ENCODE results near the gene RHBDL2.
"Not testable (repeated sequence)": the region's sequence is repeated elsewhere in the genome, so short reads cannot be mapped to it uniquely, and the experiment has no call there.

RHBDL2 gene

DNA sequence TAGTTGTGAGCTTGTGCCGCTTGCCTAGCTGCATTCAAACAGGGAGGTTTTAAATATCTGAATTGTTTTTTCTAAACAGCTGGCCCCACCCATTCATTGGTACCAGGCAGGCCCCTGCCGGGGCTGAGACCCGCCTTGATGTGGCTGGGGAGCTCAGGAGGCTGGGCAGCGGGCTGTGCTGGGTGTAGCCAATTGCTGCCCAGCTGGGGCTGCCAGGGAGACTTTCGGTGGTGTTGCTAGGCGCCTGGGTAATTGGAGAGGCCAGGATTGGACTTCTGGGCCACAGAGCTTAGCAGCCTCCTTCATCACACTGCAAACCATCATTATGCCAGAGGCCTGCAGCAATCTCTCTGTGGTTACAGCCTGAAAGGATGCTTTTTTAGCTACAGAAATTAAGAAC, 12.2 kb downstream of the RHBDL2 start:
- no peak for DNase-seq

DNA sequence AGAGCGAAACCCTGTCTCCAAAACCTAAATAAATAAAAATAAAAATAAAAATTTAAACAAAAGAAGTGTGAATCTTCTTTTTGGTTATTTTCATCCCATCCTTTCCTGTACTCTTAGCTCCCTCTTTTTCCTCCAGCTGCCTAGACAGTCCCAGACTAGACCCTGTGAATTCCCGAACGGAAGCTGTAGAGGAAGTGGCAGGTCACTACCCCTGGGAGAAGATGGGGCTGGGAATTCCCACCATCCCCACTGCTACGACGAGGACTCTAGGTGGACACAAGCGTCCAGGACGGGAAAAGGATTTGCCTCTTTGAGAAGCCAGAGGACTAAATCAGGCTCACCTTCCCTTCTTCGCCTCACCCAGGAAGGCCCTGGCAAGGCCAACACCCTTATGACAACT, 12.6 kb downstream of the RHBDL2 start:
- no peak for DNase-seq

DNA sequence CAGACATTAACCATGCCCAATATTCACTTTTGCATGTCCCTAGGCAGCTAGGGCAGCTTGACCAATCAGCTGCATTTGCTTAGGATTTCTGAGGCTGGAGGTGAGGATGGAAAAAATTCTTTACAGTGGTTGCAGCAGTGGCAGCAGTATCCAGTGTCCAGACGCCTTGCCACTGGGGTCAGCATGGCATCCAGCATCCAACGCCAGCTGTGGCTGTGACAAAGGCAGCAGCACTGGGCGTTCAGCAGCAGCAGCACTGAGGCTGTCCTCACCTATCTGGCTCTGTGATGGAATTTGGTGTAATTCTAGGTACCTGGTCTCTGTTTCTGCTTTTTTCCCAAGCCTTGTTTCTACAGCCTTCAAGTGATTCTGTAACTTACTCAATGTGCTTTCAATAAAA, 15.5 kb downstream of the RHBDL2 start:
- DNase-seq: no peak

DNA sequence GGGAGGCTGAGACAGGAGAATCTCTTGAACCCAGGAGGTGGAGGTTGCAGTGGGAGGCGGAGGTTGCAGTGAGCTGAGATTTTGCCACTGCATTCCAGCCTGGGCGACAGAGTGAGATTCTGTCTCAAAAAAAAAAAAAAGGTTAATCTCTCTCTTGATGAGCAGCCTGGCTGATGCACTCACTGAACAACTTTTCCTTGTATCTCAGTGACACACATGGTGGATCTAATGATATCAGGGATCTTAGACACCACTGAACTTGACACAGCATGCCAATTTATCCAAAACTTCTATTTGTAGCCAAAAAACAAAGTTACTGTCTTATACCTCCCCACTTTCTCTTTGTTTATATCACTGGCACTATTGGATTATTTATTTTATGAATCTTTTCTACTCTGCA, 16.2 kb downstream of the RHBDL2 start:
- no peak for DNase-seq

DNA sequence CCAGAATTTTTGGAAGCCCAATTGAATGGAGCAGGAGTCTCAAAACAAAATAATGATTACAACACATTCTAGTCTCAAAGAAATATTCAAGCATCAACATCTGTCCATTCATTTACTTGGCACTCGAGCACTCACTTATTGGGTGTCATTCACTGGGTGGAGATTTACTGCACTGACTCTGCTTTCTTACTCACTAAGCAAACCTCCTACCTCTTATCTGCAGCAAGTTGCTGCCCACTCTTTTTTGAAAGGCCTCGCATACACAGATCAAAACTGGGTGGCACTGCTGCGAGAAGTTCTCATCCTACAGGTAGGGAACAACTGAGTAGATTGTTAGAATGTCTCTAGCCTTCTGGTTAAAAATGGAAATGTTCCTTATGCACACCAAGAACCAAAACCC, 18.0 kb downstream of the RHBDL2 start:
- DNase-seq: no peak

DNA sequence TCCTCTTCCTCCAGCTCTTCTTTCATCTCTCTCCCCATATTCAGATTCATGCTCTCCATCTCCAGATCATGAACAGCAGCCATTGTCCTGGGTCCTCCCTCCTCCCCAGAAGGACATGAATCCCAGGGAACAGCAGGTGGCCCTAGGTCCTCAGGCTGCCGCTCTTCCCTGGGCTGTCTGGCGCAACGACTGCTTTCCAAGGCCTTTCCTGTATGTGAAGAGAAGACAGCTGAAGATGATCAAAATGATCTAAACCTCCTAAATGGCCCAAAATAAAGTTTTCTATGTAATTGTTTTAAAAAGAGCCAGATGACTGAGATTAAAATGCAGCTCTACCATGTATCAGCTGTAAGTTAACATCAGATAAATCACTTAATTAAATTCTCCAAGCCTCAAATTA, 22.5 kb downstream of the RHBDL2 start:
- DNase-seq: no peak

DNA sequence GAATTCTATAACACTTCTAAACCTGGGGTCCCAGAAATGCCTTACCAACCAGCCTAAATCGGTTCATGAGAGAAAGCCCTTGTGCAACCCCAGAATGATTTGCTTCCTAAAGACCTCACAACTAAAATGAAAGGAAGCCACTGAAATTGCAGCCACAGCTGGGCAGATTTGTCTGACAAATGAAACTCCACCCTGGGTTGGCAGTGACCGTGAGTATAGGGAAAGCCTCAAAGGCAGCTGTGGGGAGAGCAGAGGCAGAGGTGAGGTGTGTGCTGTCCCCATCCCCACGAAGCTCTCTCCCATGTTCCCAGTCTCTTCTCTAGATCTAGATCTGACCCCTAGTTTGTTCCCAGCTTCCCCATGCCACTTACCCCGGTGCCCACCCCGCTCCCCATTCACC, 23.1 kb downstream of the RHBDL2 start:
- DNase-seq: no peak

DNA sequence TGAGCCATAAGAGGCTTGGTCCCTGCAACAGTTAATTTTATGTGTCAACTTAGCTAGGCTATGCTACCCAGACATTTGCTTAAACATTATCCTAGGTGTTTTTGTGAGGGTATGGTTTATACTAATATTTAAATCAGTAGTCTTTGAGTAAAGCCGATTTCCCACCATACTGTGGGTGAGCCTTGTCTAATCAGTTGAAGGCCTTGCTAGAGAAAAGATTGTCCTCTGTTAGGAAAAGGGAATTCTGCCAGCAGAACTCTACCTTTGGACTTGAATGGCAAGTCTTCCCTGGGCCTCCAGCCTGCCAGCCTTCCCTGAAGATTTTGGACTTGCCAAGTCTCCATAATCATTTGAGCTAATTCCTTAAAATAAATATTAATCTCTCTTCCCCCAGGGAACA, 23.9 kb downstream of the RHBDL2 start:
- DNase-seq: no peak

DNA sequence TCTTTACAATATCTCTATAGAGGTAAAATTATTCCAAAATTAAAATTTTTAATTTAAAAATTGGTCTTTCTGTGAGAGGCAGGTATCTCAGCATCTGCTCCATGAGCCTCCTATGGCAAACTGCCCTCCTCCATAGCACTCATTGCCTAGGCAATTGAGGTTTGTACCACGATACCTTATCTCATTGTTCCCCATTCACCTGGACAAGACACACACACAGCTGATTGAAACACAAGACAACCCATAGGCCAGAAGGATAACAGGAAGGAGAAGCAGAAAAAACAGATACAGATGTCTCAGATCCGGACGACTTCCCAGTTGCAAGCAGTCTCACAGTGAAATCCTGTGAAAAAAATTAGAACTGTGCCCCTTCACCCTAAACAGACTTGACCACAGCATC, 24.3 kb downstream of the RHBDL2 start:
- no peak for DNase-seq

DNA sequence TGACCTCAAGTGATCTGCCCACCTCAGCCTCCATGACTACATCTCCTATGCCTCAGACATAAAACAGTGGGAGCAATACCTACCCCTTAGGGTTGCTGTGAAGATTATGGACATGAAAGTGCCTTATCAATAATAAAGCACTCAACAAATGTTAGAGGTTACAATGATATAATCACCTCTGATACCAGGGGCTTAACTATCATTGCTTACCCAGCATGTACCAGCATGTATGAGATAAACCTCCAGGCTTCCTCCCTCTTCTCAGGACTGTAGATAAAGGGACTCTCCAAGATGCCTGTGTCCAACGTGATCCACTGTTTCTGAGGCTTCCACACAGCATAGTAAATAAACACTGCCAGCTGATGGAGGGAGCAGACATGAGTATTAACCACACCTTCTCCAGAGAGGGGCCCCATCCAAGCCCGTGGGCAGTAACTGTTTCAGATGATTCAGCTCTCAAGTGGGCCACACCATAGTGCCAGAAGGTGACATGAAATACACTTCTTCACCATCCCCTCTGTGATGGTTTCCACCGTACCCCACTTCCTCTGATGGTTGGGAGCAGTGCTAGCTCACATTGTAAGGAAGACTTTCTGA, 26.2 kb downstream of the RHBDL2 start:
- peak; percentile 57 for DNase-seq

DNA sequence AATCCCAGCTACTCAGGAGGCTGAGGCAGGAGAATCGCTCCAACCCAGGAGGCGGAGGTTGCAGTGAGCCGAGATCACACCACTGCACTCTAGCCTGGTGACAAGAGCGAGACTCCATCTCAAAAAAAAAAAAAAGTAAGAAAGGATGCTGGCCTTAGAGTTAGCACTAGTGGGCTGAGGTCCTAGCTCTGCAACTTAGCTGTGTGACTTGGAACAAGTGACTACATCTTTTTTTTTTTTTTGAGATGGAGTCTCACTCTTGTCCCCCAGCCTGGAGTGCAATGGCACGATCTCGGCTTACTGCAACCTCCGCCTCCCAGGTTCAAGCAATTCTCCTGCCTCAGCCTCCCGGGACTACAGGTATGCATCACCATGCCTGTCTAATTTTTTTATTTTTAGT, 26.7 kb downstream of the RHBDL2 start:
- not testable (repeated sequence) for DNase-seq

DNA sequence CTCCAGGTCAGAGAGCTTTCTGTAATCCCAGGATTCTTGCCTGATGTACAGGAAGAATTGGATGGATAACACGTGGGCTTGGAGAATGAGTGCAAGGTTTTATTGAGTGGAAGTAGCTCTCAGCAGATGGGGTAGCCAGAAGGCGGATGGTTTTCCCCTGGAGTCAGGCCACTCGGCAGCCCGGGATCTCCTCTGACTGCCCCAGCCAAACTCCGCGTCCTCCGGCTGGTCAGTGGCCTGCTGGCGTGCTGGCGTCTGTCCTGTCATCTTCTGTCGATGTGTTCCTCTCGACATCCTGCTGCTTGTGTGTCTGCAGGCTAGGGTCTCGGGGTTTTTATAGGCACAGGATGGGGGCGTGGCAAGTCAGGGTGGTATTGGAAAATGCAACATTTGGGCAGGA, 32.8 kb downstream of the RHBDL2 start:
- DNase-seq: no peak

DNA sequence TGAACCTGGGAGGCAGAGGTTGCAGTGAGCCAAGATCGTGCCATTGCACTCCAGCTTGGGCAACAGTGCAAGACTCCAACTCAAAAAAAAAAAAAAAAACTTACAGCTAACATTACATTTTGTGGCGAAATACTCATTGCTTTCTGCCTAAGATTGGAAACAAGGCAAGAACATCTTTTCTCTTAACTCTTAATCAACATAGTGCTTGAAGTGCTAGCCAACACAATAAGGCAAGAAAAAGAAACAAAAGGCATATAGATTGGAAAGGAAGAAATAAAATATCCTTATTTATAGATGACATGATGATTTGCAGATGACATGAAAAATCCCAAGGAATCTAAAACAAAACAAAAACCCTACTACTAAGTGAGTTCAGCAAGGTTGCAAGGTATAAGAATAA, 35.6 kb downstream of the RHBDL2 start:
- DNase-seq: no peak

DNA sequence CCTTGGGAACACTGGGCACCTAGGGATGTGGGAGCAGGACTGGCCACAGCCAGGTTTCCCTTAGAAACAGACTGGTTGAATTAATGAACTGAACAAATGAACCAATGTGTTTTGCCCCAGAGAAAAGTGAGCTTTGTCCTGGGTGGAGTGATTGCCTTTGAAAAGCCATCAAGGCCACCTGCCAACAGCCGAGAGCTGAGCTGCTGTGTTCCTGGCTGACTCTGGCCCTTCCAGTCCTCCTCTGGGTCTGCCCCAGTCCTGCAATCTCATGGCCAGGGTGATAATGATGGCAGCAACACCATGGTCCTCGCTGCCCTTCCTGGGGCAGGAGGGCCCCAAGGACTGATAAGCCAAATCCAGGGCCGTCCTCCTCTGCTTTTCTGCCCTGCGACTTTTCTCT, 42.1 kb downstream of the RHBDL2 start:
- no peak for DNase-seq

DNA sequence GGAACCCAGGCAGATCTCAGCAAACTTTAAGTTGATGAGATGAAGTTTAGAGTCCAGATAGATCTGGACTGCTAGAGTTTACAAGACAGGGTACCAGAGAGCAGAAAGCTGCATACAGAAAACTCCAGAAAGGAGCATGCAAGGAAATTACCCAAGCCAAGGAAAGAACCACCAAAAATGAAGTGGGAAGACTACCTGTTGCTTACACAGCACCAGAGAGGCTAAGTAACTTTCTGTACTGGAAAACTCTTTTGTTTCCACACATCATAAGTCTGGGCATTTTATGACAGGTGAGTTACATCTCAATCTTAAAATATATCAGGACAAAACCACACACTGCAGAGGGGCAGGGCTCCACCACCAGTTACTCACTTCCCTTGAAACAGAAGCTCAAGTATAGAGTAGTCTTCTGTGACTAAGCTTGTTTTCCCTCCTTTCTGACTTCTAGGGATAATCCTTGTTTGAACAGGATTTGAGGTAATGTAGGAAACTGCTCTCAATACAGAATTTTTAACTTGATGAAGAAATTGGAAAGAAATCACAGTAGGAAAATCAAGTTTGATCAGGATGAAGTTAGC, 42.9 kb downstream of the RHBDL2 start:
- DNase-seq: no peak

DNA sequence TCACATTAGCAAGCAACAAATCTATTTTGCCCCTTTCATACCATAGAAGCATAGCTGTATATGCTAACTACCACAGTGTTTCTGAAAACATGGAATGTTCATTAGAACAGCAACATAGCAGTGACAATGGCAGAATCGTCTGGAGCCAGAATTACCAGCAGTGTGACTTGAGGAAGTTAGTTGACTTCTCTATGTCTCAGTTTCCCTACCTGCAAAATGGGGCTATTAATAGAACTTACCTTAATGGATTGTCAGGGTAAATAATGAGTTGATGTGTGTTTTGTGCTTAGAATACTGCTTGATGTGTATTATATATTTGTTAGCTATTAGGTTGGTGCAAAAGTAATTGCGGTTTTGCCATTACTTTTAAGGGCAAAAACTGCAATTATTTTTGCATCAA, 45.5 kb downstream of the RHBDL2 start:
- no peak for DNase-seq

DNA sequence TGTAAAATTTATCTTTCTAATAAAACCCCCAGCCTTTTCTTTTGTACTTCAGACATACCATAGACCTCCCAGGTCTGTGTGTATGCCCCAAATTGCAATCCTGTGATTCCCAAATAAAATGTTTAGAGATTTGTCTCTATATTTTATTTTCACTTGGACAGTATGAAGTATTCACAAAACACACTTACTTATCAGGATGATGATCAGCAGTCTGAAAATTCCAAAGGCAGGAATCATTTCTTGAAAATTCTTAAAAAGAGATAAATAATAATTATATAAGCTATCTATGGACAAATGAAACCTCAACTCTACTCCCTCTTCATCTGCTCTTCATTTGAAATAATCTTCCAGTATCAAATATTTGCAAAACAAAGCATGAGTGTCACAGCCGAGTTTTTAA, 48.7 kb downstream of the RHBDL2 start:
- DNase-seq: no peak

DNA sequence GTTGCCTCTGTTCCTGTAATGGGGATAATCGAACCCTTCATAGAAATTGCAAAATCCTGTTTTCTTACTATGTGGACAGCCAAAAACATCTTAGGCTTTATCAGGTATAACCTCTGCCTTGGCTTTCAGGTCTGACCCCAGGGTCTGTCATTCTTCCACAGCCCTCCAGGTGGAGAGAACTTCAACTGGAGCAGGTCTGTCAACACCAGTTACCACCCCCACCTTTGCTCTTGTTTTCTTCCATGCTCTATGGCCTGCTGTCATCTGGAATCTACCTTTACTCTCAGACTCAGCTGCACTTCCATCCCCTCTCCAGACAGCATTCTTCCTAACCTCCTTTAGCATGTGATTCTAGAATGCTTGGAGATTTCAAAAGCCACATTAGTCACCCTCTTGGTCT, 49.9 kb downstream of the RHBDL2 start:
- DNase-seq: no peak

DNA sequence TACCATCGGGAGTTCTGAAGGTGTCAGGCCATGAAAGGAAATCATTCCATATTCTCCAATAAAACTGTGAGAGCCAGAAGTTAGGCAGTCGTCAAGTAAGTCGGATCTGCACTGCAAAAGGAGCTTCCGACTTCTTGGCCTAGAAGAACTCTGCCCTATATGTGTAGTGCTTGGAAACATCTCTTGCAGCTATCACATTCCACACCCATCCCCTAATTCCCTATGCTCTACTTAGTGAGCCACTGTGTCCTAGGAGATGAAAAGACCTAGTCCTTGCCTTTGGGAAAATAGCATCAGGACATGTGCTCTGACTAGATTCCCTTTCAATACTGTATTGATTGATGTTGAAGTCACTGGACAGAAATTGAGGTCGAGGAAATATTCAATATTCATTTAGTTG, 52.0 kb downstream of the RHBDL2 start:
- no peak for DNase-seq

DNA sequence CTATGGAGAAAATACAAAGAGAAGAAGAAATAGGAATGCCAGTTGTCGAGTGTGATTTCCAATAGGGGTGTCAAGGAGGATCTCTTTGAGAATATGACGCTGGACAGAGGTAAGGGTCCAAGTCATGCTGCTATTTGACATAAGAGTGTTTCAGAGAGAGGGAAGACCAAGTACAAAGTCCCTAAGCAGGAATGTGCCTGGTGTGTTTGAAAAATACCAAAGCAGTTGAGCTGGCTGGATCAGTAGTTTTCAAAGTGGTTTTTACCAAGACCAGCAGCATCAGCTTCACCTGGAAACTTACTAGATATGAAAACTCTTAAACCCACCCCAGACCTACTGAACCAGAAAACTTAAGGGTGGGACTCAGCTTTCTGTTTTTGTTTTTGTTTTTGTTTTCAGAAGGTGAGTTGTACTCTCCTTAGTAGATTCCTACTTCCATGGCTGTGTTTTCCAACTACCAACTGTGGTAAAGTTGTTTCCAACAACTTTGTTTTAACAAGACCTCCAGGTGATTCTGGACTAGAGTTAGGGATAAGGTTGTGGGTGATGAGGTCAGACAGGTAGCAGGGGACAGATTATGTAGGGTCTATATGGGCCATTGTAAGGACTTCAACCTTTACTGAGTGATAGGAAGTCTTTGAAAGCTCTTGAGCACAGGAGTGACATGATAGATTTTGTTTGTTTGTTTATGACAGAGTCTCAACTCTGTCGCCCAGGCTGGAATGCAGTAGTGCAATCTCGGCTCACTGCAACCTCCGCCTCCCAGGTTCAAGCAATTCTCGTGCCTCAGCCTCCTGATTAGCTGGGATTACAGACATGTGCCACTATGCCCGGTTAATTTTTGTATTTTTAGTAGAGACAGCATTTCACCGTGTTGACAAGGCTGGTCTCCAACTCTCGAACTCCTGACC, 53.0 kb downstream of the RHBDL2 start:
- no peak for DNase-seq

DNA sequence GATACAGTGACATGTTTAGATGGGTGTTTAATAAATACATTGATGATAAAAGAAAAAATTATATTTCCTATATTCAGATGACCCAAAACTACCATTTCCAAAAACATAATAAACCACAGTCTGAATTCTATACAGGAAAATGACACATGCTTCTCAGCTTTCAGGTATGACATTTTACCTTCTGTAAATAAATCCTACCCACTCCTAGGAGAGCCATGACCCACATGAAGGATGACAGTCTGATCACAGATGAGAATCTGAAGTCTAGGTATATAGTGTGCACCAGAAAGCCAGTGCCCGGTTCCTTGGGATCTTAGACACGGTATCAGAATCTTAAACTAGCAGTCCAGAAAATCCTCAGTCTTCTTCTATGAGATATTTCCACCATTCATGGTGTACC, 56.5 kb downstream of the RHBDL2 start:
- no peak for DNase-seq

DNA sequence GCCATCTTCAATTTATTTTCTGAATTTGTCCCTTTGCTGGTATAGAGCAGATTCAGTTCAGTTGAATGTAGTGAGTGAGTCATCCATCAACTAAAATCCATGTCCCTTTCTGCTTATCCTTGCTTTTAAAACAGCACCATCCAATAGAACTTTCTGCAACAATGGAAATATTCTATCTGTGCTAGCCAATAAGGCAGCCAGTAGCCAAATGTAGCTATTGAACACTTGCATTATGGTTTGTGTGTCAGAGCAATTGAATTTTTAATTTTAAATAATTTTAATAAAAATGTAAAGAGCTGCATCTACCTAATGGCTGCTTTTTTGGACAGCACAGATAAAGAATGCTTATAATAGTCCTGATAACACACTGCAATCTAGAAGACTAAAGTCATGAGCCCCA, 60.1 kb downstream of the RHBDL2 start, which contains the start of gene GJA9:
GJA9 (minus strand) TSS at position 101 of the 400 bp plus-strand sequence. CDS start 5,489 bp downstream, outside the sequence.
- DNase-seq: no peak

DNA sequence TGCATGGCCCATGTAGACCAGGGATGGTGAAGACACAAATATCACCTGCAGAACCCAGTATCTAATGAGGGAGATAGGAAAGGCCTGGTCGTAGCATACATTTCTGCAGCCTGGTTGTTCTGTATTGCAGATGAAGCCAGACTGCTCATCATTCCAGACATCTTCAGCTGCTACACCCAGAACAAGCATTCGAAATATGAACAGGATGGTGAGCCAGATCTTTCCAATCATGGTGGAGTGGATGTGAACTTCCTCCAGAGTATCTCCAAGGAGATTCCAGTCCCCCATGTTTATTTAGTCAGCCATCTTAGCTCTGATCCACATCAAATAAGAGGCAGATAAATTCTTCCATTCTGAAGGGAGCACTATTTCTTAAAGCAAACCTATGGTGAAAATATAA, 65.8 kb downstream of the RHBDL2 start:
- no peak for DNase-seq
